GM19463 (cell line): ENCODE results near the gene SHROOM3.

Experiments
- ATAC-seq: cut with Tn5 transposase; IDR thresholded peaks from one replicate; pipeline ENCODE4 v1.9.1; 2021; ENCODE audit warnings: mild to moderate bottlenecking, moderate library complexity; ENCODE audit not compliant: unreplicated experiment

The SHROOM3 gene

DNA sequence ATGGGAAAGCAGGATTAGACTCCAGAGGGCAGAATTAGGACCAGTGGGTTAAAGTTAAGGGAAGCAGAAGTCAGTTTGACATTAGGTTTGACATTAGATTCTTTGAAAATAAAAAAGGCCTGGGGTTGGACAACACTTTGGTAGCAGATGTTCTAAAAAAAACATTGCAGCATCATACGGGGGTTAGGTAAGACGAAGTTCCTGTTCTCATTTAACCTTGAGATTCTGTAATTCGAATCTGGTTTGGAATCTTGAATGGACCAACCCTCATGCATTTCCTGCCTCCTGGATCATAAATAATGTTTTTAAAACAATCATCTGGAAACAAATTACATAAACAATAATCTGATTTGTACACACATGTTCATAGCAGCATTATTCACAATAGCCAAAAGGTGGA, 181.0 kb downstream of the SHROOM3 start:
- ATAC-seq = no peak

DNA sequence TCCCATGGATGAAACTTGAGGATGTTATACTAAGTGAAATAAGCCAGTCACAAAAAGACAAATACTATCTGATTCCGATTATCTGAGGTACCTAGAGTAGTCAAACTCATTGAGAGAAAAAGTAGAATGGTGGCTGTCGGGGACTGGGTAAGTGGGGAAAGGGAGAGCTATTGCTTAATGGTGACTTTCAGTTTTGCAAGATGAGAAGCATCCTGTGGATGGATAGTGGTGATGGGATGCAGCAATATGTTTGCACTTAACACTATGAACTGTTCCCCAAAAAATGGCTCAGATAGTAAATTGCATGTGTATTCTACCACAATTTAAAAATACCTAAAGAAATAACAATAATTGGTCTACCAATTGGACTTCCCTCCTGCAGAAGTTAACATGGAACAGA, 181.5 kb downstream of the SHROOM3 start:
- no peak for ATAC-seq

DNA sequence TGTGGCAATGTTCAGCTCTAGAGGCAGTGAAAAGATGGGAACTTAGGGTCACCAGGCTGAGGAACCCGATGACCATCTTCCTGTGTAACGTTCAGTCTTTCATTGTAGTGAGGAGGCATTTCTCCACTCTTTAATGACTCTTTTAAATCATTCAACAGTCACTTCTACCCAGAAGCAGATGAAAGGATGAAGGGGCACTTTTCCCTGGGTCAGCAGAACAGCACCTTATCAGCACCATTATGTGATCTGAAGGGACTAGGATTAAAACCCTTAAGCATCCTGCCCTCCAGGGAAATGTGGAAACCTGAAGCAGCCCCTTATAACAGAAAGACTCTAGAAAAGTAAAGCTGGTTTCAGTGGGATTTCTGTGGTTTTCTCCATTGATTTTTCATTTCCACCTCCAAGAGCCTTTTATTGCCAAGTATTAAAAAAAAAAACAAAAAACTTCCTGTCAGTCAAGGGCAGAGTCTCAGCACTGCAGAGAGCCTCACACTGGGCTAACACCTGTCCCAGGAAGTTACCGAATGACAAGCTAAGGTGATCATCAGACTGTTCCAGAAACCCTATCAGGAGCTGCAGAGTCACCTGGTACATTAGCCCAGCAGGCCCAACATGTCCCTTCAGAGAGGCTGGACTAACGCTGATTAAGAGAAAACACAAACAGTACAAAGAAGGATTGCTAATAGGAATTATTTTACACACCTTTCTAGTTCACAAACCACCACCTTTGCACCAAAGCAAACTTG, 185.9 kb downstream of the SHROOM3 start:
- ATAC-seq = no peak

DNA sequence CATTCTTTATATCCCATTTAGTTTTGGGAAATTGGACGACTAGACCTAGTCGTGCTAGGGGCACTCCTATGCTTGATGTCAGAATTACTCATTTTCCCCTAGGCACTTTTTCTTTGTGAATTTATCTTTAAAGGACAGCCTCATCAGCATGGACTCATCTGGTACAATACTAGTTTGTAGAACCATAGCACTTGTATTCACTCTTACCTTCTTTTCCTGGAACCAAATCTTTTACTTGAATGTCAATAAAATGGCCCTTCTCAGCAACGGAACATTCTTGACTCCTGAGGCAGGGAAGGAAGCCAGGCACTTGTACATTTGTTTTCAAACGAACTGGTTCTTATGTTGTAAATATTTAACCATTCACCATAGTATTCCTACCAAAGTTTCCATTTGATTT, 187.1 kb downstream of the SHROOM3 start:
- ATAC-seq = no peak

DNA sequence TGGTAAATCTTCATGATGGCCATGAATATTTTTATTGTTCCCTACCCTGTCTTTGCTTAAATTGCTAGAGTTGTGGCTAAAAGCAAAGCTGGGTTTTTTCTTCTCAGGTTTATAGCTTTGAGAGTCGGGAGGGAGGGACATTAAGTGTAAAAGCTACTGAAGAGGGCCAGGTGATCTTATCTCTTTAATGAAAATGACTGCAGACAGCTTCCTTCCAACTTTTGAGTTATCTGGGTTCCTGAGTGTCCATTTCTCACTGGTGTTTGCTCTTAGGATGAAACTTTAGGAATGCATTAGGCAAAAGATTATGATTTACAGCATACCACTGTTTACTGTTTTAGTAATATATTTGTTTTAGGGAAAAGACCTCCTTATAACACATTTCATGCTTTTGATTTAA, 187.7 kb downstream of the SHROOM3 start:
- ATAC-seq = no peak

DNA sequence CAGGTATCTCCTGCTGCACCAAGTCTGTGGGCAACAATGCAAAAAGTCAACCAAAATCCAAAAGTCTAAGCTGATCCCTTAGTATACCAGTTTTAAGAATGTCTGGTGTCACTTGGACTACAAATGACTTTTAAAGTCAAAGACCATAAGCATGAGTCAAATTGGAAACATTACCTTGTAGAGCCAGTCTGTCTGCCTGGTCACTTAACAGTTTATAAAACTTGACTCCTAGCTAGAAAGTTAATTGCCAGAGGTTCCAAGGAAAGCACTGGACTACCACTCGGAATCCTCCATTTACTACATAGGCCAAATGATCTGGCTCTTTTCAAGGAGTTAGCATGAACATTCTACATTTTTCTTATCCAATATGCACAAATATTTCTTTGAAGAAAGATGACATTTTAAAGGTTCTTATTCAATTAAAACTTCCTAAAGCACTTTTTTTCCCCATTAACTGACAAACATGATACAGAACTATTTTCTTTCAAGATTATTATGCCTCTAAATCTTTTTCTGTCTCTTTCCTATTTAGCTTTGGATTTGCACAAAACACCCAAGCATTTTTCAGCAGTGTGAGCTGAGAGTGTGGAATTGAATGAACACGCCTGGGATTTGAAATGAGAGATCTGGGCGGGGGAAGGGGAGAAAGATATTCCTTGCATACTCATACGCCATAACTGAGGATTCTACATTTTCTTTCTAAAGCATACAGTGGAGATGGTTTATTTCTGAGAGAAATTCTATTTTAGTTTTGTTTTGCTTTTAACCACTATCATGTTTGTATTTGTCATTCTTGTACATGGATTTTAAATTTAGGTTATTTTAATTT, 188.4 kb downstream of the SHROOM3 start:
- no peak for ATAC-seq

DNA sequence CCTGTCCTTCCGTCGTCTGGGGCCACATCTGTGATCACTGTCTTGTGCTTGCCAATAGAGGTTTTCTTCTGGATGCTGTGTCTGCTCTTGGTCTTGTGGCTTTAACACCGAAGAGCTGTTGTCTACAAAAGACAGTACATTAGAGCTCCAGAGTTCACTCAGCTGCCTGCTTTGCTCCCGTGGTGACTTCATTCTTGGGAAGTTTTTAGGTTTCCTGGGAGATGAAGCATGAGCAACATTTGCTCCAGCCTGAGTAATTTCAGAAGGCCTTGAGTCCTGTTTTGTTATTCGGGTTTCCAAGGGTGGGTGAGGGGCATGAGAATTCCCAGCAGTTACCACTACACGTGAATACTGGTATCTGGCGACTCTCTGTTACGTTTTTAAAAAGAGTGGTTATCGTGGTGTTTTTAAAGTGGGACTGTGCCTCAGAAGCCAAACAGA, 189.2 kb downstream of the SHROOM3 start:
- ATAC-seq = no peak

DNA sequence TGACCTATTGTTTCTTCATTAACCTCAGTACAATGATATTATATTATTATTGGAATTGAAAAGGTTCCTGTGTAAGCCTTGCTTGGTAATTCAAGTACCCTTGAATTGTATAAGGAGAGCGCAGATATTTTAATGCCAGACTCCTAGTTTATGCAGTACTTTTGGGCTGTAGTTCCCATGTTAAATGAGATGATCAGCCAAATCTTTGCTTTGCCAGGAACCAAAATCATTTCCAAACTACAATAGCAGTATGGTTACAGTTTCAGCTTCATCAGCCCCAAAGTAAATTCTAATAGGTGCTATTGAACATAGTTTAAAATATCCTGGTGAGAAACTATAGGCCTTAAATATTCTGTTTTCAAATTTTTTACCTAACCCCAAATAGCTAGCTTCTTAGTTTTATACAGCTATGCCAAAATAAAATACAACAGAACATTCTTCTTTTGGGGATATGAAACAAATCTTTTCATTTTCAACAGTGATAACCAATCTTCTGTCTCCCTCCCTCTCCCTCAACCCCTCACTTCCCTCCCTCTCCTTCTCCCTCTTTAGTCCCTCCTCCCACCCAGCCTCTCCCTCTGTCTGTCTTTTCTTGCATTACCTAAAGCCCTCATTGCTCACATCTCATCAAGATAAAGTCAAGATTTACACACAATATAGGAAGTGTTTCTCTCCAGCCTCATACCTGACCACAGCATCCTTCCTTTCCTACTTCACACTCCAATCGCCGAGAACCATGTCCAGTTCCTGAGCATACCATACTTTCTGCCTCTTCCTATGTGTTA, 190.1 kb downstream of the SHROOM3 start:
- ATAC-seq = no peak

DNA sequence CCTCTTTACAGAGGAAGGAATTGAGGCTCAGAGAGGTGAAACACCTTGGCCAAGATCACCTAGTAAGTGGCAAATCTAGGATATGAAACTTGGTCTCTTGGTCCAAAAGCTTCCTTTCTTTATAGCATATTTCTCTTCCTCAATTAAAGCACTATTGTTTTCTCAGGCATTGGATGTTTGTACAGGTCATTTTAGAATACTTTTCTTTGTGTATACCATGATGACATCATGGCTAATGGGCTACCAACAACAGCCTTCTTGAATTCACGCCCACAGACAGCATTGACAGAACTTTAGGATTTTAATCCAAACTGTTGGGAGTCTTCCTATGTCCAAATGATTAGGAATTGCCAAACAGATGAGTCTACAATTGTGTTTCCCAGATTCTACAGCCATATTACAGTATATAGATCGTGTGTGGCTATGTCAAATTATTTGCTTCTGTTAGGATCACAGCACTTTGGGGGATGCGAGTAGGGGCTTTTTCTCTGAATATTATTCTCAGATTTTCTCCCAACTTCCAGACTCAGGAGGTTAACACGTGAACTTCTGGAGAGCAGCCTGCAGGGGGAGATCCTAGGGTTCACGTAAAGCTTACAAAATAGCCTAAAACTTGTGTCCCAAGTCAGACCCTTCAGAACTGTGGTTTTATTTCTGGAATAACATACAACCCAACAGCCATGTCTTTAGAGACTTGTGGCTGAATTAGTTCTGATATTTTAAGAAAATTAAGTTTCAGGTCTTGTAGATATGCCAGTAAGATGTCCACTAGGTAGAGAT, 191.8 kb downstream of the SHROOM3 start:
- ATAC-seq = no peak

DNA sequence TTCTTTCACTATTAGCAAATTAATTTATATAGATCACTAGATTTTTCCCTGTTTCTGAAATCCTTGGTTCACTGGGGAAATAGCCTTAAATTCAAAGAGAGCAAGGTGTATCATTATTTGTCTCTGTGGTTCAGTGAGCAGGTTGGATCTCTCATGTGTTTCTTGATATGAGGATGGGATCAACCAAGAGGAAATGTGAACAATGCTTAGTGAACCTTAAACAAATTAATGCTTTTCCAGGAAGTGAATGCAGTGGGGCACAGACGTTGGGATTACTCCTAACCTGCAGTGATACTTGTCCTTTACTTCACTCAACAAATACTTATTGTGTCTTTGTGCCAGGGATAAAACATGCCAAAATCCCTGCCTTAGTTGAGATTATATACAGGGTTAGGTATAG, 193.2 kb downstream of the SHROOM3 start:
- no peak for ATAC-seq

DNA sequence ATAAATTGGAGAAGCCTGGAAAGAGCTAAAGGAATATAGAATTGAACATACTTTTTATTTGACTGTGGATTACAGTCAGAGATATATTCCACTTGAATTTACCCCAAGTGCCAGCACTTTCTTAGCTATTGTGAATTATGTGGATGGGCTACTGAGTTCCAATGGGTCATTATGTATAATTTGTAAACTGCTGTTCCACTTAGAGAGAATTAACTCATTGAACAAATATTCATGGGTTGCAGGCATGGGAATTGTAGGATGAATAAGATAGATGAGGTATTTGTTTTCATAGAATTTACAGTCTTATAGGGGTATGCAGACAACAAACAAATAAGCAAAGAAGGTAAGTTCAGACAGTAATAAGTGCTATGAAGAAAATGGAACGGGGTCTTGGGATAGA, 195.7 kb downstream of the SHROOM3 start:
- no peak for ATAC-seq

DNA sequence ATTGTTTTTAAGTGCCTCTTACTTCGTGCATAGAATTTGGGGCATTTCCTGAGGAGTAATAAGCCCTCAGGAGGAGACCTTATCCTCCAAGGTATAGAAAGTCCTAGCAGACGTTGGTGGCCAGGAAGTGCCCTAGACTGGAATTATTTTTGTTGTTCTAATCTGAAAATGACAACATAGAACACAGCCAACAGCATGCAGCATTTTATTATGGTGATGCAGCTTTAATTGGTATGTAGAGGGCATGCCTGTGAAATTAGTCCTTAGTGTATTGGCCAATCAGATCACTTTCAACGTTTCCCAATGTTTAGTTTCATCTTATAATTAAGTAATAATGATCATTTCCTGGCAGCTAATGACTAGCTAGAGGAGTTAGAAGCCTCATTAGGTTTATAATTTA, 199.2 kb downstream of the SHROOM3 start:
- ATAC-seq = no peak

DNA sequence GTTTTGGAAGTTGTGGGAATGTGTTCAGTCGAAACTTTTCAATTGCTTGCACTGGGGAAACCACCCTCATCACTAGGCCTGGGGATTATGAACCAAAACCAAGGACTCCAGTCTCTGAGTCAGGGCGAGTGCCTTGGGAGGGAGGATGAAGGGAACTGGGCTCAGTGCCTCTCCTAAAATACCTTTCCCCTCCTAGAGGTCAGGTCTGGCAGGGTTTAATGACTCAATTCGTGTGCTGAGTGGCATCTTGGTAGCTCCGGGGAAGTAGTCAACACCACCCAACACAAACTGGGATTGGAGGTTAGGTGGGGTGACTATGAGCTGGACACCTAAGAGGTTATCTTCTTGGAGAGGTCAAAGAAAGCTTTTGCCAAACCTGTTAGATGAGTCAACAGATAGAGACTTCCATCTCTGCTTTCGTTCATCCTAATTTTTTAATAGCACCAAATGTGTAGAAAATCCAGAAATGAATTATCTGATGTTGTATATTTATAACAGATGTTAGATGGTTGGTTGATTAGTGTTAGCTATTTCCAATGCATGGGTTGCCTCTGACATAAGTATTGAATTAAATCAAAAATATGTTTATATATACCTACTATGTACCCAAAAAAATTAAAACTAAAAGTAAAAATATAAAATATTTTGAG, 202.8 kb downstream of the SHROOM3 start:
- ATAC-seq = no peak

DNA sequence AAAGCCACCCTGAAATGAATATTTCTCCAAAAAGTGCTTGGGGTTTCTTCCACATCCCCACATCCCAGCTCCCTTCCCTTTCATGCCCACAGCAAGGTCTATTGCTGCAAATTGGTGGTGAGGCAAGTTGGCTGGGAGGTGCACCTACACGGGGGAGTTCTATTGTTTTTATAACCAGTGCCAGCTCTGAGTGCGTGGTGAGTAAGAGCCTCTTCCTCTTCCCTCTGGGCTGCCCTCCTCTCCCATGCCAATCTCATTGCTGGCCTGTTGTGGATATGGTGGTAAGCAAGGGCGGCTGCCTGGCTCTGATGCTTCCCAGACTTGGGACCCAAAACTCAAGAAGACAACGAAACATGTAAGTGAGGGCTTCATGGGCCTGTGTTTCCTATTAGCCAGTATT, 204.3 kb downstream of the SHROOM3 start:
- ATAC-seq = no peak

DNA sequence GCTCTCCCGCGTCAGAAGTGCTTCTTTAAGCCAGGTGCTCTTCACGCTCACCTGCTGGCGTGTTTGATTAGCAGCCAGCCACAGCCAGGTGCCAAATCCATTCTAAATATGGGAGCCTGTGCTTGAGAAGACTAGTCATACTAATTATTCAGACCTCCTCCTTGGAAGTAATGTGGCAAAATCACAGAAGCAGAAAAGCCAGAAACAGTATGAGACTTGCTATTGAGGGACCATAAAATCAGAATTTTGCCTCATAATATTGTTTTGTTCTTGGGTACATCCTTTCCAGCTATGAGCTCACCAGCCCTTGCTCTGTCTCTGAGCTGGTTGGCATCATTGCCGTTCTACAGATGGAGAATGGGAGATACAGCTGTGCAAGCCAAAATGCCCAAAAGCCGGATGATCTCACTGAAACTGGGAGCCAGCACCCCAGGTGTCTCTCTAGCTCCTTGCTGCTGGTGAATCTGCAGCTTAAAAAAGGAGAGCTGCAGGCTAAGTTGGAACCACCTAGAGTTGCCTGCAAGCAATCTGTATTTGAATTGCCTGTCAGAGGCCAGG, 205.4 kb downstream of the SHROOM3 start:
- no peak for ATAC-seq

DNA sequence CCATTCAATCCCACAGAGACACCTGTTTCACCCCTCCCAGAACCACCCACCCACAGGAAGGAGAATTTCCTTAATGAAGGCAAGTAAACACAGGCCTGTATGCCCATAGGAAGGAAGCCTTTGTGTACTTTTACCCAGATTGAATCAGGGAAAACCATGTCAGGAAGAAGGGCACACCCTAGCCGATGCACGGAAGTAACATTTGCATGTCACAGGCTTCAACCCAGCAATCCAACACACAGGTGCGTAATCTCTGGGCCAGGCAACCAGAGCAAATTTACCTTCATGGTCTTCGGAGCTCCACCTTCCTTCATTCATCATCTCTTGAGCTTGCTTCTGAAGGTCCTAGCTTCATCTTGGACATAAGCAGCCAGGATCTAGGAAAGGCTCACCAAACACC, 206.3 kb downstream of the SHROOM3 start:
- ATAC-seq = no peak

DNA sequence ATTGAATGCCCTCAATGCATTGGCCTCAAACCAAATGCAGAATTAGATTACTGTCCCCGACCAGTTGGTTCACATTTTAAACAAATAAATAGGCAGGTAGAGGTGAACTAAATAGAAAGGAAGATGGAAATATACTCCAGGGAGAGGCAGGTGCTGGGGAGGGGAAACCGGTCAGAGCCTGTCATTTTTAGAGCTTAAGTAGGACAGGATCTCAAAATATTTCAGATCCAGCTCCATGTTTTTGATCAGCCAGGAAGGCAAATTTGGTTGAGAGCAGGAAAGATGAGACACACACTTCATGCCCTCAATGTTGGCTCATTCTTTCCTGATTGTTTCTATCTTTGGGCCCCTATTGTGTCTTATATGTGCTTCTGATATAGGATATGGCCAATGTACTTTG, 206.7 kb downstream of the SHROOM3 start:
- ATAC-seq = no peak

DNA sequence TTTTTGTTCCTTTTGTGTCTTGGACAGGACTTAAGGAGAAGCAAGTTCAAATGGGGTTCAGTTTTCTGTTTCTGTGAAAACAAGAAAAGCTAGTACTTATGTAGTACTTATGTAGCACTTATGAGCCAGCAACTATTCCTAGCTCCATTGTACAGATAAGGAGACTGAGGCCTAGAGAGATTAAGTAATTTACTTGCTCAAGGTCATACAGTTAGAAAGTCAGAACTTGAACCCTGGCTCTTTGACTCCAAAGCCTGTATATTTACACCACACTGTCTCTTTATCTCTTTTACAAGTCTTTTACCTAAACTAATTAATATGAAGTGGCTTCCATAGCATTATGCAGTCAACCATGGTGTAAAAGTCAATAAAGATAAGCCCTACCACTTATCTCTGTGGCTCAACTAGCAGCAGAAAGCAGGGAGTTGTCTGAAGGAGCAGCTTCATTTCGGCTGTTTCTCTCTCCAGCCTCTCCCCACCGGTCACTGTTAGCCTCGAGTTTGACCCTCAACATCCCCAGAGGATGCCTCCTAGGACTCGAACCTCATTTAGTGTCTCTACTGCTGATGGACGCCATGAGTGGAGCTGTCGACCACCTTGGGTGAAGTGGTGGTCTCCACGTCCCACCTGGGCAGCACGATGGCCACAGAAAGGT, 209.9 kb downstream of the SHROOM3 start:
- no peak for ATAC-seq

DNA sequence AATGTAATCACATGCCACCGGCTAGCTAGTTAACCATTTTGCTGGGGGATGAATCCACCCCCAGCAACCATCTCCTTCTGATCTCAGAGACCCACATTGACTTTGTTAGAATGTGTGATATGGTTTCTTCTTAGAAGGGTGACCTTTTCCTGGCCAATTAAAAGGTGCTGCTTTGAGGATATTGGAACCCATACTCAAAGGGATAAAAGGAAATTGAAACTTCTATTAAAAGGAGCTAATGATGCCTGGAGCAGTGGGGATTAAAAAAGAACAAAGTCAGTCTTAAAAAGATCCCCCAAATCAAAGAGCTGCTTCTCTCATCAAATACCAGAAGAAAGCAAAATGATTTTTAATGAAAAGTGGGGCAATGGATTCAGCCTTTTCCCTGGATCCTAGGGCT, 214.1 kb downstream of the SHROOM3 start:
- ATAC-seq = no peak
